ENCODE measurements around the gene ATP6V1G3. TPM values are rescaled to one million over a fixed set of nuclear protein-coding genes. Genes with fewer than 3 reads are reported as not detected.
"Not testable (repeated sequence)": the region's sequence is repeated elsewhere in the genome, so short reads cannot be mapped to it uniquely, and the experiment has no call there.

ATP6V1G3 gene
- not detected for total RNA-seq
- long read RNA-seq, donor 1: 0 reads
- long read RNA-seq, donor 2: 0 reads

- ATAC-seq: no peak
Measured at GRCh38 chr1:198540580-198540979, at the start of gene ATP6V1G3. Gene ATP6V1G3, minus strand, starts transcription at chr1:198540680. Its CDS starts 30 bp downstream, at chr1:198540650.

GRCh38 chr1:198588845-198589244, 48.4 kb upstream of the ATP6V1G3 start:
- DNase-seq: no peak
- no peak for TF ChIP-seq CTCF (IDR thresholded peaks at IDR 0.05)
- no peak for ATAC-seq
- Histone ChIP-seq H3K4me3 (no peak overlapping the region), H3K4me1 (ENCODE audit: low read depth) (no peaks in the 10 kb centered on the region), H3K9me3 (no peaks in the 10 kb centered on the region), H3K36me3 (ENCODE audit: low read depth) (no peaks in the 10 kb centered on the region)
- intact Hi-C loops (cut with DNase I, micrococcal nuclease): no loop called here

More at GRCh38 chr1:198540580-198540979, at the start of gene ATP6V1G3:
- intact Hi-C loops (cut with DNase I, micrococcal nuclease): no loop called here
- H3K4me3 ChIP-seq: no peak within 1 kb of the TSS
- no peaks in the 10 kb centered on the region for H3K4me1 ChIP-seq (ENCODE audit: low read depth)
- no peaks in the 10 kb centered on the region for H3K9me3 ChIP-seq
- H3K36me3 ChIP-seq (ENCODE audit: low read depth): no peaks in the 10 kb centered on the region
- TF ChIP-seq CTCF (IDR thresholded peaks at IDR 0.05): no peak
- DNase-seq: no peak

GRCh38 chr1:198584163-198584562, 43.7 kb upstream of the ATP6V1G3 start:
- no peak for TF ChIP-seq CTCF (IDR thresholded peaks at IDR 0.05)
- Histone ChIP-seq H3K4me3 (no peak overlapping the region), H3K9me3 (no peaks in the 10 kb centered on the region), H3K36me3 (ENCODE audit: low read depth) (no peaks in the 10 kb centered on the region), H3K4me1 (ENCODE audit: low read depth) (no peaks in the 10 kb centered on the region)
- DNase-seq: no peak
- intact Hi-C loops (cut with DNase I, micrococcal nuclease): no loop called here
- ATAC-seq: no peak

- H3K4me1 ChIP-seq (ENCODE audit: low read depth); DNase-seq; H3K4me3 ChIP-seq; H3K9me3 ChIP-seq; intact Hi-C loops (cut with DNase I, micrococcal nuclease); ATAC-seq; H3K36me3 ChIP-seq (ENCODE audit: low read depth): not testable (repeated sequence)
Measured at GRCh38 chr1:198583209-198583802, 42.8 kb upstream of the ATP6V1G3 start.

- no peak for TF ChIP-seq CTCF (IDR thresholded peaks at IDR 0.05)
- no peak for ATAC-seq
- intact Hi-C loops (cut with DNase I, micrococcal nuclease): no loop called here
- Histone ChIP-seq H3K9me3 (no peaks in the 10 kb centered on the region), H3K4me1 (ENCODE audit: low read depth) (no peaks in the 10 kb centered on the region), H3K36me3 (ENCODE audit: low read depth) (no peaks in the 10 kb centered on the region), H3K4me3 (no peak overlapping the region)
- no peak for DNase-seq
Measured at GRCh38 chr1:198577444-198577843, 37.0 kb upstream of the ATP6V1G3 start.

GRCh38 chr1:198575798-198576641, 35.5 kb upstream of the ATP6V1G3 start:
- H3K36me3 ChIP-seq (ENCODE audit: low read depth): no peaks in the 10 kb centered on the region
- DNase-seq (no peak), ATAC-seq (peak; percentile 56)
- no peaks in the 10 kb centered on the region for H3K4me1 ChIP-seq (ENCODE audit: low read depth)
- H3K9me3 ChIP-seq: no peaks in the 10 kb centered on the region
- no peak for TF ChIP-seq CTCF (IDR thresholded peaks at IDR 0.05)
- intact Hi-C loops (cut with DNase I, micrococcal nuclease): no loop called here
- H3K4me3 ChIP-seq: no peak overlapping the region
